ENCODE data around the gene IL27RA. TPM values are rescaled to one million over a fixed set of nuclear protein-coding genes. Genes with fewer than 3 reads are reported as not detected.

Gene IL27RA
- total RNA-seq, 1 experiment from 2014 or later = 13.6 TPM

DNA sequence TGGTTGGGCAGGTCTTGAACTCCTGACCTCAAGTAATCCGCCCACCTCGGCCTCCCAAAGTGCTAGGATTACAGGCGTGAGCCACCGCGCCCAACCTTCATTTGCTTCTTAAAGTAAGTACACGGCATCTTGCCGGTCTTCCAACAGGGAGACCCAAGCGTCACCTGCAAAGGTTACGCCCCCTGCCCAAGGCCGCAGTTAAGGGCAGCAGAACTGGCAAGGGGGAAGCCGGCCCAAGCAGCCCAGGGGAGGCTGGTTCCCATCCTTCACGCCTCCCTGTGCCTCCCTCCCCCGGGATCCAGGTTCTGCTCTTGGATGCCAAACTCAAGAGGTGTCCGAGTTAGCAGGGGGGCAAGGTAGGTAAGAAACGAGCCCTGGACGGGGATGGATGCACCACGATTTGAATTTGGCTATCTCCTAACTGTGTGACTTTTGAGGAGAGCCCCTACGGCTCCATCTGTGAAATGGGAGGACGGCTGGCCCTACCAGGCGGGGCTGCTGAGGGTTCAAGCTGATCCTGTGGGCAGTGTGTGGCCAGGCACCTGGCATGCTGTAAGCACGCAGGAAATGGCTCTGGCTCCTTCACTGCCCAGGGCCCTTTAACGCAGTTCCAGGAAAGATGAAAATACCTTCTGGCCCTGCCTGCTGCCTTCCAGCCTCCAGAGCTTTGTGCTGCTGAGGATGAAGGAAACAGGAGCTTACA, 34.5 kb upstream of the IL27RA start:
- Histone ChIP-seq H3K18ac (ENCODE audit: insufficient read length, low read depth, low read length) (no peak overlapping the region), H3K27ac (ENCODE audit: insufficient read length, low read depth, low read length) (no peak overlapping the region), H2BK5ac (ENCODE audit: insufficient read length, low read length) (no peak overlapping the region), H4K8ac (replicated peaks; ENCODE audit: insufficient read length, low read depth, low read length) (no peak overlapping the region), H3K4me1 (ENCODE audit: insufficient read depth, low read length) (no peaks in the 10 kb centered on the region), H3K9ac (ENCODE audit: extremely low read depth, insufficient read length, low read length) (no peak overlapping the region), H2BK15ac (ENCODE audit: low read depth, low read length) (no peak overlapping the region), H3K56ac (ENCODE audit: insufficient read length, low read depth, low read length) (no peak overlapping the region), H4K91ac (ENCODE audit: insufficient read length, low read depth, low read length) (no peak overlapping the region), H3K79me2 (ENCODE audit: insufficient read depth, low read length) (no peaks in the 10 kb centered on the region), H3T11ph (ENCODE audit: low read length) (no peak overlapping the region), H2AK5ac (ENCODE audit: insufficient read length, low read length) (no peak overlapping the region), H2BK120ac (ENCODE audit: low read depth, low read length, poor library complexity, severe bottlenecking) (no peak overlapping the region), H4K5ac (ENCODE audit: insufficient read length, low read depth, low read length) (no peak overlapping the region), H3K23me2 (ENCODE audit: insufficient read length, low read depth, low read length, poor library complexity, severe bottlenecking) (no peaks in the 10 kb centered on the region), H2BK12ac (ENCODE audit: insufficient read length, low read depth, low read length) (no peak overlapping the region), H3K23ac (ENCODE audit: insufficient read length, low read depth, low read length) (no peak overlapping the region), H3K4me2 (ENCODE audit: insufficient read depth, insufficient read length, low read length) (no peak overlapping the region), H3K14ac (ENCODE audit: insufficient read depth, low read length) (no peak overlapping the region; the same call in 1 of the 2 replicates), H3K9me3 (ENCODE audit: control insufficient read depth, low read depth, low read length) (no peaks in the 10 kb centered on the region), H3K27me3 (ENCODE audit: insufficient read depth, low read length) (no peaks in the 10 kb centered on the region), H3K79me1 (ENCODE audit: insufficient read depth, low read depth, low read length, poor library complexity, severe bottlenecking) (no peaks in the 10 kb centered on the region), H2BK20ac (ENCODE audit: low read depth, low read length, poor library complexity, severe bottlenecking) (no peak overlapping the region), H2AFZ (ENCODE audit: low read length) (no peak overlapping the region), H3K4ac (ENCODE audit: low read depth, low read length) (no peak overlapping the region), H4K20me1 (ENCODE audit: control insufficient read depth, insufficient read depth, insufficient read length) (no peaks in the 10 kb centered on the region)
- Mint-ChIP-seq H3K36me3 (ENCODE audit: insufficient read depth in 1 of 3, low read depth in 3 of 3) (peaks cover 6 to 33% (median 14%) of the 10 kb centered on the region in 3 experiments; a peak in 5 of 7 replicates), H3K9me3 (peaks cover 5 to 6% of the 10 kb centered on the region in 2 experiments; a peak in 2 of 5 replicates), H3K27ac (no peak overlapping the region), H3K4me1 (no peaks in the 10 kb centered on the region), H3K27me3 (ENCODE audit: low read depth) (no peaks in the 10 kb centered on the region), H3K4me3 (no peak overlapping the region)
- no peak for DNase-seq
- TF ChIP-seq, protein P1, sequence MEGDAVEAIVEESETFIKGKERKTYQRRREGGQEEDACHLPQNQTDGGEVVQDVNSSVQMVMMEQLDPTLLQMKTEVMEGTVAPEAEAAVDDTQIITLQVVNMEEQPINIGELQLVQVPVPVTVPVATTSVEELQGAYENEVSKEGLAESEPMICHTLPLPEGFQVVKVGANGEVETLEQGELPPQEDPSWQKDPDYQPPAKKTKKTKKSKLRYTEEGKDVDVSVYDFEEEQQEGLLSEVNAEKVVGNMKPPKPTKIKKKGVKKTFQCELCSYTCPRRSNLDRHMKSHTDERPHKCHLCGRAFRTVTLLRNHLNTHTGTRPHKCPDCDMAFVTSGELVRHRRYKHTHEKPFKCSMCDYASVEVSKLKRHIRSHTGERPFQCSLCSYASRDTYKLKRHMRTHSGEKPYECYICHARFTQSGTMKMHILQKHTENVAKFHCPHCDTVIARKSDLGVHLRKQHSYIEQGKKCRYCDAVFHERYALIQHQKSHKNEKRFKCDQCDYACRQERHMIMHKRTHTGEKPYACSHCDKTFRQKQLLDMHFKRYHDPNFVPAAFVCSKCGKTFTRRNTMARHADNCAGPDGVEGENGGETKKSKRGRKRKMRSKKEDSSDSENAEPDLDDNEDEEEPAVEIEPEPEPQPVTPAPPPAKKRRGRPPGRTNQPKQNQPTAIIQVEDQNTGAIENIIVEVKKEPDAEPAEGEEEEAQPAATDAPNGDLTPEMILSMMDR (conservative IDR thresholded peaks at IDR 0.05) = no peak
- no CpG with 5 or more reads among the region's 22 CpGs for WGBS (ENCODE audit: extremely low coverage, insufficient read length, low lambda C conversion rate)
